Endothelial cell of umbilical vein (primary cell): ENCODE results near the gene STT3B. TPM values are rescaled to one million over a fixed set of nuclear protein-coding genes. Genes with fewer than 3 reads are reported as not detected.

ENCODE experiments used
- BruUV-seq: library from RNA; stranded (reverse); fragments of 400-500 nt; replicated peaks from 2 replicates; lab custom pipeline; 2021; lab: Mats Ljungman, UMichigan
- CTCF ChIA-PET: fragments of 300-600, 350-600 bp; sonication (Branson Sonifier 250); formaldehyde crosslinking; loops from one replicate; lab custom pipeline; 2021; ENCODE audit warnings: antibody characterized with exemption, inconsistent platforms; lab: Charles Lee
- POLR2A ChIA-PET: fragments of 300-600, 350-600 bp; sonication (Branson Sonifier 250); formaldehyde crosslinking; loops from one replicate; lab custom pipeline; 2021; ENCODE audit warnings: antibody characterized with exemption, inconsistent platforms; lab: Charles Lee
- DNase-seq: peaks from one replicate; pipeline ENCODE4 v3.0.0-alpha.2; 2011; ENCODE audit warnings: low read depth, low spot score
- FAIRE-seq: peaks from 2 replicates; lab custom pipeline; 2011; peaks lifted over from hg19 to GRCh38; lab: Jason Lieb, UNC
- H2AFZ ChIP-seq: 2 replicates; pipeline ENCODE4 v1.6.0; 2012; ENCODE audit warnings: low read depth, low read length, control low read depth, inconsistent platforms
- H3K27ac ChIP-seq: 2 replicates; pipeline ENCODE4 v1.5.1; 2011; ENCODE audit warnings: low read depth, mild to moderate bottlenecking, control low read depth, low read length, moderate library complexity; ENCODE audit not compliant: insufficient read depth
- H3K27me3 ChIP-seq, 2 experiments: 2 replicates each; pipeline versions ENCODE4 v1.6.0 to v1.6.1; 2011; ENCODE audit warnings: low read length in 2 of 2, mixed read lengths in 1 of 2; ENCODE audit not compliant: control insufficient read depth in 2 of 2, insufficient read depth in 2 of 2
- H3K36me3 ChIP-seq, 2 experiments: 2 replicates in 1 of 2; 3 replicates in 1 of 2; pipeline ENCODE4 v1.5.1; 2011; ENCODE audit warnings: low read length in 2 of 2, mild to moderate bottlenecking in 1 of 2, moderate library complexity in 1 of 2; ENCODE audit not compliant: control insufficient read depth in 2 of 2, insufficient read depth in 2 of 2; ENCODE audit errors: extremely low read depth in 1 of 2
- H3K4me1 ChIP-seq: 3 replicates; pipeline ENCODE4 v1.5.1; 2011; ENCODE audit warnings: mild to moderate bottlenecking, low read length; ENCODE audit not compliant: control insufficient read depth, insufficient read depth; ENCODE audit errors: extremely low read depth
- H3K4me2 ChIP-seq: 2 replicates; pipeline ENCODE4 v1.6.1; 2011; ENCODE audit warnings: low read length, control low read depth, mixed read lengths; ENCODE audit not compliant: insufficient read depth
- H3K4me3 ChIP-seq, 3 experiments: fragments of 200-600 bp in 1 of 3; sonication (generic), shearing (Covaris generic) in 1 of 3; replicated peaks in 1 of 3; 2 replicates each; pipeline ENCODE4 v1.5.1; 2011 to 2016; ENCODE audit warnings: control low read depth in 3 of 3, low read length in 3 of 3, mild to moderate bottlenecking in 2 of 3, inconsistent platforms in 1 of 3, low read depth in 1 of 3, moderate library complexity in 1 of 3; ENCODE audit not compliant: insufficient read depth in 1 of 3
- H3K79me2 ChIP-seq: 2 replicates; pipeline ENCODE4 v1.6.0; 2012; ENCODE audit warnings: low read length, inconsistent platforms; ENCODE audit not compliant: control insufficient read depth, insufficient read depth
- H3K9ac ChIP-seq: replicated peaks from 2 replicates; pipeline ENCODE3; 2011; ENCODE audit warnings: low read length, control low read depth; ENCODE audit not compliant: insufficient read depth; ENCODE audit errors: extremely low read depth
- H3K9me1 ChIP-seq: replicated peaks from 3 replicates; pipeline ENCODE4 v1.6.0; 2011; ENCODE audit warnings: mild to moderate bottlenecking, low read length; ENCODE audit not compliant: control insufficient read depth, insufficient read depth; ENCODE audit errors: extremely low read depth
- H3K9me3 ChIP-seq: replicated peaks from 2 replicates; pipeline ENCODE4 v1.5.1; 2012; ENCODE audit warnings: low read length, inconsistent platforms; ENCODE audit not compliant: control insufficient read depth, insufficient read depth
- H4K20me1 ChIP-seq: replicated peaks from 2 replicates; pipeline ENCODE3; 2011; ENCODE audit warnings: mild to moderate bottlenecking, low read length; ENCODE audit not compliant: control insufficient read depth, insufficient read depth; ENCODE audit errors: extremely low read depth
- EZH2 ChIP-seq: IDR thresholded peaks from 2 replicates; pipeline ENCODE4 v1.6.1; 2012; ENCODE audit warnings: borderline replicate concordance, low read depth, mild to moderate bottlenecking, moderate library complexity, low read length, inconsistent platforms; ENCODE audit not compliant: severe bottlenecking
- FOS ChIP-seq: IDR thresholded peaks from 2 replicates; pipeline ENCODE4 v1.6.1; 2011; ENCODE audit warnings: mild to moderate bottlenecking, low read length, moderate library complexity, borderline replicate concordance; ENCODE audit not compliant: insufficient read depth
- GATA2 ChIP-seq: IDR thresholded peaks from 2 replicates; pipeline ENCODE4 v1.7.0; 2011; ENCODE audit warnings: low read depth, mild to moderate bottlenecking, moderate library complexity, mixed read lengths, low read length; ENCODE audit not compliant: insufficient read length, insufficient read depth
- JUN ChIP-seq: IDR thresholded peaks from 2 replicates; pipeline ENCODE4 v1.6.1; 2011; ENCODE audit warnings: borderline replicate concordance, low read depth; ENCODE audit not compliant: insufficient read length, insufficient read depth
- MYC ChIP-seq: IDR thresholded peaks from one replicate; pipeline ENCODE4 v1.6.1; 2011; ENCODE audit warnings: mild to moderate bottlenecking, low read depth, low read length
- POLR2A ChIP-seq: IDR thresholded peaks from 2 replicates; pipeline ENCODE4 v1.6.1; 2012; ENCODE audit warnings: low read depth, mild to moderate bottlenecking, control low read depth, low read length
- POLR2AphosphoS5 ChIP-seq: IDR thresholded peaks from 2 replicates; pipeline ENCODE4 v1.6.1; 2012; ENCODE audit warnings: low read depth, mild to moderate bottlenecking, control low read depth, low read length, moderate library complexity; ENCODE audit not compliant: insufficient read depth
- dilution Hi-C: fragments of 300-500 bp; cut with MboI; formaldehyde crosslinking; loops from one replicate; pipeline ENCODE4 v1.15.0; 2019; ENCODE audit warnings: low sequenced_read_pairs; ENCODE audit not compliant: extremely low pct_ligation_motif_present
- intact Hi-C: fragments of 100-400 bp; cut with micrococcal nuclease; formaldehyde crosslinking; loops from one replicate; pipeline ENCODE4 v1.10.0; 2022
- polyA plus RNA-seq, 4 experiments: library from polyadenylated mRNA; depleted of rRNA in 3 of 4; stranded (reverse) in 3 of 4; unstranded in 1 of 4; fragments of >200 nt; gene quantifications; 2 replicates each; pipeline versions ENCODE4 v1.2.1 to v1.2.3, GENCODE V29; 2011 to 2012; ENCODE audit warnings: missing spikeins in 1 of 4
- total RNA-seq: library from RNA; stranded (reverse); gene quantifications from 2 replicates; pipeline ENCODE4 v1.2.3, GENCODE V29; 2021
- TF ChIP-seq, protein P1 (sequence below), 2 donors: IDR thresholded peaks; 1 replicate in 1 of 2; 2 replicates in 1 of 2; pipeline ENCODE4 v1.5.1; 2011; ENCODE audit warnings: low read length in 2 of 2, mild to moderate bottlenecking in 2 of 2, moderate library complexity in 2 of 2, control low read depth in 1 of 2, inconsistent platforms in 1 of 2, low read depth in 1 of 2; ENCODE audit not compliant: insufficient read depth in 1 of 2; ENCODE audit errors: extremely low read depth in 1 of 2
- TF ChIP-seq, protein P2 (sequence below): IDR thresholded peaks from 2 replicates; pipeline ENCODE4 v1.6.1; 2011; ENCODE audit not compliant: insufficient read depth, insufficient read length

Gene STT3B
- total and polyA plus RNA-seq, 2 donors (not counting 3 experiments of a cell fraction or from before 2014, with no cell fraction given): 56.4 to 113 TPM

DNA sequence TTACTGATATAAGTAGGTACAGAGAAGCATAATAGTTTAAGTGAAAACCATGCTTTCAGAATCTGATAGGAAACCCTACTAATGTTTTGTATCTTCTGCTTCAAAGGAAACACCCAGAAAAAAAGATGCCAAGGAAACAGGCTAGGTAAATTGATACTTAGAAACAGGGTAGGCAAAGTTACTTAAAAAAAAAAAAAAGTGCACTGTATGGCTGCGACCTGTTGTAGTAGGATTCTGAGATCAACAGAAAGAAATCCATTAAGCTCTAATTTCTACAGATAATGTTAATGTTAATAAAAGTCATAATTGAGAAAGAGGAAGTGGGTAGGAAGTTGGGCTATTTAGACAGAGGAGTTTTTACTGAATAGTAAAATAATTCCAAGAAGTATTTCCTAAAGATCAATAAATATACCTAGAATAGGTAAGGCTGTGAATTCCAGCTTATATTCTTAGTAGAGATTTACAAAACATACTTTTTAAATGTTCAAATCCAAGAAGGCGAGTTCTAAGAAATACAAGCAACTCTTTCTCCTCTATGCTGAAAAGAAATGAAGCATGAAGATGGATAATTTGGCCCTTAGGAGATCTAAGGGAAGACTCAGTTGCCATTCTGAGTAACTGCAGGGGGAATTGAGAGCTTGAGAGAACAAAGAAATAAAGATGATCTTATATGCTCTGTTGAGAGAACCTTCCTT, 24.1 kb upstream of the STT3B start:
- ChIA-PET CTCF (no interaction called here), POLR2A (interaction anchor here (0.7 kb wide), 1 partner anchor 260 kb away, joined by 5 read pairs; no protein-coding TSS in a partner anchor)
- TF ChIP-seq, protein P1, sequence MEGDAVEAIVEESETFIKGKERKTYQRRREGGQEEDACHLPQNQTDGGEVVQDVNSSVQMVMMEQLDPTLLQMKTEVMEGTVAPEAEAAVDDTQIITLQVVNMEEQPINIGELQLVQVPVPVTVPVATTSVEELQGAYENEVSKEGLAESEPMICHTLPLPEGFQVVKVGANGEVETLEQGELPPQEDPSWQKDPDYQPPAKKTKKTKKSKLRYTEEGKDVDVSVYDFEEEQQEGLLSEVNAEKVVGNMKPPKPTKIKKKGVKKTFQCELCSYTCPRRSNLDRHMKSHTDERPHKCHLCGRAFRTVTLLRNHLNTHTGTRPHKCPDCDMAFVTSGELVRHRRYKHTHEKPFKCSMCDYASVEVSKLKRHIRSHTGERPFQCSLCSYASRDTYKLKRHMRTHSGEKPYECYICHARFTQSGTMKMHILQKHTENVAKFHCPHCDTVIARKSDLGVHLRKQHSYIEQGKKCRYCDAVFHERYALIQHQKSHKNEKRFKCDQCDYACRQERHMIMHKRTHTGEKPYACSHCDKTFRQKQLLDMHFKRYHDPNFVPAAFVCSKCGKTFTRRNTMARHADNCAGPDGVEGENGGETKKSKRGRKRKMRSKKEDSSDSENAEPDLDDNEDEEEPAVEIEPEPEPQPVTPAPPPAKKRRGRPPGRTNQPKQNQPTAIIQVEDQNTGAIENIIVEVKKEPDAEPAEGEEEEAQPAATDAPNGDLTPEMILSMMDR (IDR thresholded peaks at IDR 0.05; ENCODE audit: extremely low read depth in 1 of 2, insufficient read depth in 1 of 2, low read depth in 1 of 2, low read length in 2 of 2): no peak
- TF ChIP-seq GATA2 (no peak), EZH2 (no peak), FOS (no peak), JUN (no peak), POLR2A (no peak), MYC (no peak), POLR2AphosphoS5 (no peak)
- TF ChIP-seq, protein P2, sequence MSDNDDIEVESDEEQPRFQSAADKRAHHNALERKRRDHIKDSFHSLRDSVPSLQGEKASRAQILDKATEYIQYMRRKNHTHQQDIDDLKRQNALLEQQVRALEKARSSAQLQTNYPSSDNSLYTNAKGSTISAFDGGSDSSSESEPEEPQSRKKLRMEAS: no peak
- H3K9ac ChIP-seq: no peak overlapping the region
- H2AFZ ChIP-seq: no peak overlapping the region
- dilution Hi-C loops: no loop called here
- FAIRE-seq: no peak
- no peaks in the 10 kb centered on the region for H3K4me1 ChIP-seq
- no peak for DNase-seq
- H3K79me2 ChIP-seq: no peaks in the 10 kb centered on the region
- H3K9me3 ChIP-seq: no peaks in the 10 kb centered on the region
- H3K4me3 ChIP-seq: no peak overlapping the region
- H4K20me1 ChIP-seq: no peaks in the 10 kb centered on the region
- intact Hi-C loops: no loop called here
- no peaks in the 10 kb centered on the region for H3K9me1 ChIP-seq
- H3K27me3 ChIP-seq: peaks cover 13 to 16% of the 10 kb centered on the region in 2 experiments
- no peak overlapping the region for H3K27ac ChIP-seq
- H3K4me2 ChIP-seq: no peak overlapping the region
- no TSS peak for BruUV-seq
- H3K36me3 ChIP-seq: no peaks in the 10 kb centered on the region
